NCI-H2196 treated with DMSO at 0.1 percent for 48 hours (cell line): ENCODE measurements around the gene NSUN2.

Experiments used
- DNase-seq: peaks from one replicate; lab custom pipeline; 2025; ENCODE audit not compliant: unreplicated experiment; lab: John Stamatoyannopoulos, UW

The NSUN2 gene

GRCh38 chr5:6606884-6607558, 25.8 kb downstream of the NSUN2 start:
- no peak for DNase-seq

GRCh38 chr5:6604946-6605345, 27.9 kb downstream of the NSUN2 start:
- no peak for DNase-seq

GRCh38 chr5:6604341-6604740, 28.5 kb downstream of the NSUN2 start:
- no peak for DNase-seq

GRCh38 chr5:6603643-6604042, 29.2 kb downstream of the NSUN2 start:
- peak; percentile 16 for DNase-seq

DNA sequence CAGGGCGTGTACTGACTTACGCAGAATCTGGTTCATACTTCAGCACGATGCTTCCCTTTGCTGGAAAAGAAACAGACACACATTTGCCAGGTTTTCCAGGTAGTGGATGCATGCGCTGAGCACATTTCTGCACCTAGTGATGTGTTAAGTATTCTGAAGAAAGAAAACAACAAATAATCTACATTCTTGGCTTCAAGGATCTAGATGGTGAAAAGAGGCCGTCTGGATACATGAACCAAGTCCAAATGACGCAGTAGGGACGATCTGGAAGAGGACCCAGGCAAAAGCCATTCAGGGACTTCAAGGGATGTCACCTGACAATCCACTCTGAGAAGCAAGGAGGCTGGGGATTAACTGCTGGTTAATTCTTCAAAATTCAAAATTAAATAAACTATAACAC, 30.4 kb downstream of the NSUN2 start:
- DNase-seq: no peak

DNA sequence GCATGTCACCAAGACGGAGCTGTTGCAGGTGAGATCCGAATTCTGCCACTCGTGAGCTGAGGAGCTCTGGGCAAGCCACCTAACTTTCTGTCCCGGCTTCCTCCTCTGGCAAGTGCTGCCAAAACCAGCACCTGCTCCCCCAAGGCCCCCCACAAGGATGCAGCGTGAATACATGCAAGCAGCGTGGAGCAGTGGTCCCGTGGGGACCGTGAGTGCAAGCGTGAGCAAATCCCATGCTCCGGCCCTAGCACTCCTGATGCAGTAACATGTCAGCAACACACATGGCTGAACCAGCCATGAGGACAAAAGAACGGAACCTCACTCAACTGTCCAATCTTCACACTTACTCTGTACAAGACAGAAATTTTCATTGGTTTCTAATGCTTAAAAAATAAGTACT, 31.0 kb downstream of the NSUN2 start:
- DNase-seq: no peak

DNA sequence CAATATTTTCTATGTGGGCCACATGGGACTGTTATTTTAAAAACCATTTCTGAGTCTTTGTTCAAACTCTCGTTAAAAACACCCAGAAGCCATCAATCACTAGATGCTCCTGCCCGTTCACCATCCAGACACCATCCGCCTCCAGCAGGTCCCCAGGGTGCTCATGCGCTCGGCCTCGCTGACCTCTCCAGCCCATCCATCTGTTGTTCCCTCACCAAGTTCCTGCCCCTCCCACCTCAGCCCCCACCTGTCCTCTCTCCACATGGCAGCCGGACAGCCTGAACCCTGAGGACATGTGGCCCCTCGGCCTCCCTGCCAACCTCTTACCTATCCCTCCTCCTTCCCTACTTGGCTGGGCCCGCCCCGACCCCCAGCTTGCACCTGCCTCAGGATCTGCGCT, 31.6 kb downstream of the NSUN2 start:
- DNase-seq: no peak

DNA sequence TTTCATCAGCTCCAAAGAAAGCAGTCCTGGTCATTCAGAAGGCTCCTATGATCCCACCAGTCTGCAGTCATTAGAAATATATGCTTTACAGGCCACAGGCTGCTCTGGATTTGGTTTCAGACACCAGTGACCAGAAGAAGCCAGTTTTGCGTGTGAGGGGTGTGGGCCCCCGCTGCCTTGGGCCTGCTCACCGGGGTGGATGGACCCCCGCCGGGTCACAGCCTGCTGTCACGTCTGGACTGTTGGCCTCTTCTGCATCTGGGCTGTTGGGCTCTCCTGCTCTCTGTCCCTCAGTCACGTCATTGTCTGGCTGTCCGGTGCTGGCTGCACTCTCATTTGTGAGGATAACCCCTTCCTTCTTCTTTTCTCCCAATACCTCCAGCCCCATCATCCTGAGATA, 33.1 kb downstream of the NSUN2 start:
- DNase-seq: no peak

DNA sequence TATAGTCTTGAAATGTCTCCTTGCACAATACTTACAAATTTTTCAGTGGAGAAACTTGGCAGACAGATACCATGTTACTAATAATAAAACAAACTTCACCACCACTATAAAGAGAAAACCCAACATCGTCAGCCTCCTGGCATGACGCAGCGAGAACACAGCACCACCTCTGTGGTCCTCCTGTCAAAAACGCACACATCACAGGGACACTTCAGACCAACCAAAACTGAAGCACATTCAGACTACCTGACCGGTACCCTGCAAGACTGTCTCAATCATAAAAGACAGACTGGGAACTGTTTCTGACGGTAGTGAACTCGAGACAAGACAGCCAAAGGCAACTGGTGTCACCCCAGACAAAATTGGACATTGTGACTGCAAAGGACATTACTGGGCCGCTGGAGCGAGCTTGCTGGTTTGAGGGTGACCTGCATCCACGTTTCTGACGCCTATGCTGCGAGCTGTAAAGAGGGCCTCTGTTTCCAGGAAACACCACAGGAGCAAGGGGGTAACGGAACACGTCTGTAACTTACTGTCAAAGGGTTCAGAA, 34.4 kb downstream of the NSUN2 start:
- no peak for DNase-seq

GRCh38 chr5:6597557-6597956, 35.3 kb downstream of the NSUN2 start:
- DNase-seq: no peak

DNA sequence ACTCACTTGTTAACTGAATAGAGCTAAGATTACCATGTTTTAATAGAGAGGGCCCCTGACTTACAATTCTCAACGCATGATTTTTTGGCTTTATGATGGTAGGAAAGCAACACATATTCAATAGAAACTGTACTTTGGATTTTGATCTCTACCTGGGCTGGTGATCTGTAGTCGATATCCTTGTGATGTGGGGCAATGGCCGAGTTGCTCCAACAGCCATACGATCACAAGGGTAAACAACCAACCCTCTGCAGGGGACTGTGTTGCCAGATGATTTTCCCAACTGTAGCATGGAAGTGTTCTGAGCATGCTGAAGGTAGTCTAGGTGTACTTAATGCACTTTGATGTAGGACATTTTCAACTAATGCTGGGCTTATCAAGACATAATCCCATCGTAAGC, 36.5 kb downstream of the NSUN2 start:
- DNase-seq: no peak

DNA sequence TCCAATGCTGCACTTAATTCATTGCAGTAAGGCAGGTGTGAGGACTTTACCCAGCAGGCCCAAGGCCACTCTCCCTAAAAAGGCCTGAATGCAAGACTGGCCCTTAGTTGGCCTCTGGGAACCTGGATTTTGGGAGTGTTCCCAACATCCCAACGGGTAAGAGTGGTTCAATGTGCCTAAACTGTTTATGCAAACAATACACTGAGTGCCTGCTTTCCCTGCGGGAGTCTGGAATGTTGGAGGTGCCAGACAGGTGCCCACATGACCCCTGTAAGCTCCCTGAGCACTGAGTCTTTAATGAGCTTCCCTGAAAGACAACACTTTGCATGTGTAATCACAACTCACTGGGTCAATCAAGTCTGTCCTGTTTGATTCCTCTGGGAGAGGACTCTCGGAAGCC, 37.4 kb downstream of the NSUN2 start:
- no peak for DNase-seq

GRCh38 chr5:6594066-6594465, 38.8 kb downstream of the NSUN2 start:
- DNase-seq: no peak

DNA sequence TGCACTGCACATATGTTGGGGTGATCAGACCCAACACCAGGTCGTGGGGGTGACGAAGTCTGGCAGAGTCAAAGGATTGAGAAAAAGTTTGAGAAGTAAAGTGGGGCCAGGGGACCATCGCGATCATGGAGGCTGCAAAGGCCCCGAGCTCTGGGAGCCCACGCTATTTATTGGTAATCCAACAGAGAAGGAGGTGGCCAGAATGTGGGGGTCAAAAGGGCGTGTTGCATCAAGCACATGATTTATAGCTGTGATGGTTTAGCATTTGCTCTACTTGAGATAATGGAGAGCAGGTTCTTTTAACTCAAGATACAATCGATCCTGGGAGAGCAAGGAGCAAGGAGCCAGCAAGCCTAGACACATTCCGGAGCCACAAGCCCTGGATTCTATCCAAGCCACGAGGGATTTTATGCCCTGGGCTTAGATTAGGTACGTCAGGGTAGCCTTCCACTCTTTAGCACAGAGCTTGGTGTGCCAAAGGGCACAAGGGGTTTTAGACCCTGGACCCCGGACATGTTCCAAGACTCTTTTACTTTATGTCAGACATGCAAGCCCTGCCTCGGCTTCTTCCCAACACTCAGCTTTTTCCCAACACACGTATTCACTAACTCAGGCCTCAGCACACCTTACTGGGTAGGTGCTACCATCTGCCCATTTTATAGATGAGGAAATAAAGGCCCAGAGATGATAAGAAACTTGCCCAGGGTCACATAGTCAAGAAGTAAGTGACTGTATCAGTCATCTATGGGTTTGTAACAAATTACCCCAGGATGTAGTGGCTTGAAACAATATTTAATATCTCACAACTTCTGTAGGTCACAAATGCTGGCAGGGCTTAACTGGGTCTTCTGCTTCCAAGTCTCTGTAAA, 39.5 kb downstream of the NSUN2 start:
- DNase-seq: no peak

DNA sequence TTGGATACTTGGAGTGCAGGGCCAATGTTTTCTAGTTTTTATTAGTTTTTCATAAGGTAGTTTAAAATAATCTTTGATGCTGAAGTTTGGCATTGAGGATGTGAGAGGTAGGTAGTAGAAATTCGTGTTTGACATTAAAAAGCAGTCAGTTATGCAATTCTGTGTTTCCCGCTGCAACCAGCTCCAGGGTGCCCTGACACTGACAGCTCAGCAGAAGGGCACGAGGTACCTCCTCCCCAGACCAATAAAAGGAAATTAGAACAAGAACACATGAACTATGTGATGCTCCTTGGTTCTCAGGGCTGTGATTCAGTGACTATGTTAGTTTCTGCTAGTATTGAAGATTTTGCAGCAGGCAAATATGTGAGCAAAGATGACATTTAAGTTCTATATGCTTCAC, 40.2 kb downstream of the NSUN2 start:
- DNase-seq: no peak

DNA sequence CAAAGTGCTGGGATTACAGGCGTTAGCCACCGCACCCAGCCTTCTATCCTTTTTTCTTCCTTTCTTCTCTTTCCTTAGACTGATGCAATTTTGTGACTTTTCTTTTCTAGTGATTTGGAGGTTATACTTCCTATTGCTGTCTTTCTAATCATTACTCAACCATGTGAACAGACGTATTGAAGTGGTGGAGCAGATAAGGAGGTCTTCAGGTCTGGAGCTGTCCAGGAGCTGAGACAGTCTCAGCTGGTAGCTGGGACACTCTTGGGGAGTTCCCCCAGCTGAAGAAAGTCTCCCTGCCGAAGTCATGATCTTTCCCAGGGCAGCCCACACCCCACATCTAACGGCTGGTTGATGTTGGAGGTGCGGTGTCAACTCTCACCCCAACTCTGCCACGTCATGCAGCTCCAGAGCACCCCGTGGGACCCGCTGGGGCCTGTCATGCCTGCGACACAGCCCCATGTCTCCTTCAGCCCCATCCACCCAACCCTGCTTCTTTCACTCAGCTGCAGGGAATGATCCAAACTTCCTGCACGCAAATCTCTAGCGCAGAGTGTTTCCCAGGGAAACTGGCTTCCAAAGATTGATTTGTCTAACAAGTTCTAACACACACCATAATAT, 41.1 kb downstream of the NSUN2 start:
- no peak for DNase-seq

- DNase-seq: no peak
Measured at GRCh38 chr5:6590581-6590980, 42.3 kb downstream of the NSUN2 start.

DNA sequence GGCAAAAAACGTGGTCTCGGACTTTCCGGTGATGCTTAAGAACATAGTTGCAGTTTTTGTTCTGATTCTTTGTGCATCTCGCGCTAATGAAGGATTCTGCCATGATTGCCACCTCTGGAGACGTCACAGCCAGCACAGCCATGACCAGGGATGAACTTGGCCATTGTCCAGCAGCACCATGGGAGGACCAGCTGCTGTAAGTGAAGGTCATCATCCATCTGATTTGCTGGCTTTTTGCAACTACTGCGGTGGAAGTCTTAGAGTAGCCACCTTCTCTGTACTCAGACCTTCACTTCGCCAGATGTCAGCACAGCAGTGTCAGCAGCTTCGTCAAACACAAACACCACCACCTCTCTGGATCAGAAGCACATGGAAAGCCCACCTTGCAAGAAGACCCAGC, 45.7 kb downstream of the NSUN2 start:
- no peak for DNase-seq

DNA sequence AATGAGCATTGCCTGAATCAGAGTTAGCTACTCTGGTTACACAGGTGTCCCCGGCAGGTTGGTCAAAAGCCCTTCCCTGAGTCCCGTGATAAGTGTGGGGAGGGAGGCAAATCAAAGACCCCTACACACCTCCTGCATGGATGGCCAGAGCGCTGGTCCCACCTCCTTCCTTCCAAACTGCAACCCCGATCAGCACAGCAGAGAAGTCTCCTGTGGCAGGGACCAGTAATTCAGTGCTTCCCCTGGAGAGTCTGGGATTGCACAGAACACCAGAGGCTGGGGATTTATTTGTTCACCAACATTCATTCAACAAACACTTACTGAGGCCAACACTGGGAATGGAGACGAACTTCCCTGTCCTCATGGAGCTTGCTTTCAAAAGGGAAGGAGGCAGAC, 46.2 kb downstream of the NSUN2 start:
- DNase-seq: no peak

DNA sequence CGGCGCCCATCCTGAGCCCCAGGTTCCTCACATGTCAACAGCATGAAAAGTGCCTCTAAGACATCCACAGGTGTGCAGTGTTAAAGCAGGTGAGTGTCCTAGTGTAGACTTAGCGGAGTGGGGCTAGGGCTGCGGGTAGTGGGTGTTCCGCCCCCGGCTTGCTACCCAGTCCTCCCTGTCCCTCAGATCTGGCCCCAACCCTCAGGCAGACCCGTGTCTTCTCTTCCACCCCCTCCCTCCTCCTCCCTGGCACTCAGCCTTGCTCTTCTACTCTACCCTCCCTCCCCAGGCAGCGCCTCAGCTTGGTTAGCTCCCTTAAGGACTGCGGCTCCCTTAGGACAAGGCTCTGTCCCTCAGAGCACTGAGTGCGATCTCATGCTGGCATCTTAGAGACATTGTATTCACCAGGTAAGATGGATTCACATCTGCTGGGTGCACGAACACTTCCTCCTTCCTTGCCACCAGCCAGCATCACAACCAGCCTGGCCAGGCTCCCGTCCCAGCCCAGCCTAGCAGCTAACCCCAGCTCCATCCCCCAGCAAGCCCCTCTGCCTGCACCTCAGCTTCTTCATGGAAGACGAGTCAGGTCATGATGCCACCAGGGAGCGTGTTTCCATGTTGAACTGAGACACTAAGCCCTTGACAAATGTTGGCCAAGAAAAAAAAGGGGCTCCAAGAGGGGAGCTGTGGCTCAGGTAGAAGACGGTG, 46.8 kb downstream of the NSUN2 start:
- no peak for DNase-seq

DNA sequence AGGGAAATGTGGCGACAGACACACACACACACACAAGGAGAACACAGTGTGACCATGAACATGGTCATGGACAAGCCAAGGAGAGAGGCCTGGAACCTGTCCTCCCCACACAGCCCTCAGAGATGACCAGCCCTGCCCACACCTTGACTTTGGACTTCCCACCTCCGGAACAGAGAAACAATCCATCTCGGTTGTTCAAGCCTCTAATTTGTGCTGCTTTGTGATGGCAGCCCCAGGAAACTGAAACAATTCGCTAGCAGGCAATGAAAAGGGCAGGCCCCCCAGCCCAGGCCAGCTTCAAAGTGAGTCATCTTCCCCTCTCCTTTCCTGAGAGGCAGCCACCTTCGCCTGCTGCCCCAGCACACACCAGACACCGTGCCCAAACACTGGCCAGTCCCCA, 47.7 kb downstream of the NSUN2 start:
- DNase-seq: no peak
